CD4-positive, alpha-beta T cell treated with Interleukin-10 for 1 hour (primary cell): ENCODE data around the gene MKNK2.
"Not testable (repeated sequence)": the region's sequence is repeated elsewhere in the genome, so short reads cannot be mapped to it uniquely, and the experiment has no call there.

Experiments used
- DNase-seq: peaks from one replicate; pipeline ENCODE4 v3.0.0-alpha.2; 2020

MKNK2 gene

GRCh38 chr19:2042485-2043250, 8.4 kb downstream of the MKNK2 start:
- DNase-seq, result no peak

- DNase-seq, result peak; percentile 100
Observed at GRCh38 chr19:2041683-2042484, 9.2 kb downstream of the MKNK2 start.

DNA sequence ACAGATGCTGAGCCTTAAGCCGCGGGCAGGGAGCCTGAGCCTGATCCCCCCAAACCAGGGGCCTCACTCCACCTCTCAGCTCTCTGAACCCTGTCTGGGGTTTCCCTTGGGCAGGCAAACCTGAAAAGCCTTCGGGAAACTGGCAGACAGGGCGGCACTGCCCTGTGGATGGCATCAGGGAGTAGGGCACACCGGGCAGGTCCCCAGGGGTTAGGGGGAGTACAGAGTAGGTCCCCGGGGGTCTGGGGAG, 9.7 kb downstream of the MKNK2 start:
- DNase-seq, result no peak

DNA sequence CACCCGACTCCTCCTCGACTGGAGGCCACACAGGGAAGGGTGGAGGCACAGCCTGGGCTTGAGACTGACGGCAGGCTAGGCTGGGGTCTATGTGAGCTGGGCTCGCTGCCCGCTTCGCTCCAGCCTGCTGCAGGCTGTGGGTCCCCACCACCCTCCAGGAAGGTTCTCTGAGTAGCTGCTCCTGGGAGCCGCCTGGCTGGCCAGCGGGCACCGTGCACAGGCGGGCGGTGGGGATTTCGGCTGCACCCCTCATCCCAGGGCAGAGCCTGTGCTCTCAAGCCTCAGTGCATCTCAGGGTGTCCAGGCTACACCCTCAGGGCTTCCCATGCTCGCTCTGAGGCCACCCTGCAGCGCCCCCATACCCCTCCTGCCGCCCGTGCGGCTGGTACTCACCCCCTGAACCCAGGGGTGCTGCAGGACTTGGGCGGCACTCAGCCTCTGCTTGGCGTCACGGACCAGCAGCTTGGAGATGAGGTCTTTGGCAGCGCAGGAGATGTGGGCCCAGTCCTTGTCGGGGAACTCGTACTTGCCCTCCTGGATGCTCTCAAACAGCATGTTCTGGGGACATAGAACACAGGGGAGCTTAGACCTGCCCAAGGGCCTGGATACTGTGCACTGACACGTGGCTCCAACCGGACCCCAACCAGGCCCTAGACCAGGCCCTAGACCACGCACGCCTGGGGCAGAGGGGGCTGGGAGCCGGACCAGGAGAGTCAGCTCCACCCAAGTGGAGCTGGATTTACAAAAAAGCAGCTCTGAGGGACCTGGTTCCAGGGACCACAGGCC, 10.2 kb downstream of the MKNK2 start:
- no peak for DNase-seq

DNA sequence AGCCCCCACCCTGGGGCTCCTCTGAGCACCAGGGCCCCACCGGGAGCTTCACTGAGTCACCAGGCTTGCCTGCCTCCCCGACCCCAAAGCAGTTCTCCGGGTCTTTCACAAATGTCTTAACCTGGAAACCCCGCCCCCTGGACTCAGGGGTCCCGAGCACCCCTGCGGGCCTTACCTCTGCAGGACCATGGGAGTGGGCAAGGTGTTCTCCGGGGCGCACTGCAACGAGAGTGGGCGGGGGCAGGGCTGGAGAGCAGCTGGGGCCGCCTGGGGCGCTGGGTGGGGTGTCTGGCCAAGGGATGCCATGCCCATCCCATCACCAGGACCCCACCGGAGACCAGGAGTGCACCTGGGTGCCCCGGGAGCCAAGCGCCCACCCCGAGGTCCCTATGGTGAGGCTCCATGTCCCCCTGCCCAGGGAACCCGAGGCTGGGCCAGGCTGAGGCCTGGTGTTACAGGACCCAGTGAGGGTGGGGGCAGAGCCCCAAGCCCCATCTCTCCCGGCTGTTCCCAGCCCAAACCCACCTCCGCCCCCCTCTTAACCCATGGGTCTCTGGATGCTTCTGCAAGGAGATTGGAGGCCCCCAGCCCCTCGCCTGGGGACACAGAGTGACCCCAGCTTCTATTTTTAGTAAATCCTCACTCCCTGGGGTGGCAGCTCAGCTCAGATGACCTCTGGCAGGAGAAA, 10.9 kb downstream of the MKNK2 start:
- no peak for DNase-seq

GRCh38 chr19:2039089-2039958, 11.7 kb downstream of the MKNK2 start:
- no peak for DNase-seq

GRCh38 chr19:2038284-2039088, 12.6 kb downstream of the MKNK2 start:
- DNase-seq, result no peak

GRCh38 chr19:2037651-2038255, 13.3 kb downstream of the MKNK2 start:
- DNase-seq, result no peak

DNA sequence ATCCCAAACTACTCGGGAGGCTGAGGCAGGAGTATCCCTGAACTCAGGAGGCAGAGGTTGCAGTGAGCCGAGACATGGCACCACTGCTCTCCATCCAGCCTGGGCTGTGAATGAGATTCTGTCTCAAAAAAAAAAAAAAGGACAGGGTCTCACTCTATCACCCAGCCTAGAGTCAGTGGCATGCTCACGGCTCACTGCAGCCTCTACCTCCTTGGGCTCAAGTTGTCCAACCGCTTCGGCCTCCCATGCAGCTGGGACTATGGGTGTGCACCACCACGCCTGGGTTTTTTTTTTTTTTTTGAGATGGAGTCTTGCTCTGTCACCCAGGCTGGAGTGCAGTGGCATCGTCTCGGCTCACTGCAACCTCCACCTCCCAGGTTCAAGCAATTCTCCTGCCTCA, 14.6 kb downstream of the MKNK2 start:
- no peak for DNase-seq

DNA sequence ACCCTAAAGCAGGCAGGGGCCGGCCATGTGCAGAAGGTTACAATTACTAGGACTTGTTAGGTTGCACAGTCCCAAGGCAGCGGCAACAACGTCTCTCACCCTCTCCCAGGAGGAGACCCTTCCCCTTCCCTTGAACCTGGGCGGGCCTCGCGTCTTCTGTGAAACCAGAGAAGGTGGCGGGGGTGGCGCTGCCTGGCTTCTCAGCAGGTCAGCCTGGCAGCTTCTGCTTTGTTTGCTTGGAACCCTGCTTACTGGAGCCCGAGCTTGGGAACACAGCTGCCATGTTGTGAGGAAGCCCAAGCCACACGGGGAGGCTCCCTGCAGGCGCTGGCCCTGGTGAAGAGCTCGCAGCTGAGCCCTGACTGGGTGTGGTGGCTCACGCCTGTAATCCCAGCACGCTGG, 15.5 kb downstream of the MKNK2 start:
- no peak for DNase-seq

GRCh38 chr19:2034729-2035589, 16.1 kb downstream of the MKNK2 start:
- DNase-seq, result peak; percentile 76

DNA sequence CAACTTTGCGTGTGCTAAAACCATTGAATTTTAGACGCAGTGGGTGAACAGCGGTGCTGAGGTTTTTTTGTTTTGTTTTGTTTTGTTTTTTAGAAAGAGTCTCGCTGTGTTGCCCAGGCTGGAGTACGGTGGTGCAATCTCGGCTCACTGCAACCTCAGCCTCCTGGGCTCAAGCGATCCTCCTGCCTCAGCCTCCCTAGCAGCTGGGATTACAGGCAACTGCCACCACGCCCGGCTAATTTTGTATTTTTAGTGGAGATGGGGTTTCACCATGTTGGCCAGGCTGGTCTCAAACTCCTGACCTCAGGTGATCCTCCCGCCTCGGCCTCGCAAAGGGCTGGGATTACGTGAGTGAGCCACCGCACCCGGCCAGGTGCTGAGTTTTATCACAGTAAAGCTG, 16.8 kb downstream of the MKNK2 start:
- DNase-seq, result not testable (repeated sequence)

- DNase-seq, result no peak
Observed at GRCh38 chr19:2033825-2034159, 17.3 kb downstream of the MKNK2 start.

- DNase-seq, result no peak
Observed at GRCh38 chr19:2033115-2033824, 17.8 kb downstream of the MKNK2 start.

DNA sequence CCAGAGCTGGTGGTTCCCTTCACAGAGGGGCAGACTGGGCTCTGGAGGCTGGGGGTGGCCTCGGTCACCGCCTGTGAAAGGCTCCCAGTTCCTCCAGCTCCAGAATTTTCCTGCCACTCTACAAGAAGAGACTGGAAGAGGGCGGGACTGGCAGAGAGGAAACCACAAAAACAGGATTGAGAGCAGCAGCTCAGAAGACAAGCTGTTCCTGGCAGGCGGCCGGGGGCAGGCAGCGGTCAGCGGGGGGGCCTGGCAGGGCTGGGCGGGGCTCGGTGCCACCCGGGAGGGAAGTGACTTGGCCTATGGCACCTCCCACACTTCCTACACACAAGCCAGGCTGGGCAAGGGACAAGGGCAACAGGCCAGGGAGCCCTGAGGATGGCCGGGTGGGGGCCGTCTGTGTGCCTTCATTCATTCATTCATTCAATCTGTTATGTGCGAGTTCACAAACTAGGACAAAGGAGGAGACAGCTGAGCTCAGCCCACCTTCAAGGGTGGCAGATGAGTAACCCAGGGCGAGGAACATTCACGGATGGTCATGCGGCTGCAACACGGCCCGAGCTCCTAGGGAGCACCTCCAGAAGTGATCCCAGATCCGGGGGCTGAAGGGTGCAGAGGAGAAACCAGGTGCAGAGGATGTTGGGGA, 18.6 kb downstream of the MKNK2 start:
- peak; percentile 67 for DNase-seq

DNA sequence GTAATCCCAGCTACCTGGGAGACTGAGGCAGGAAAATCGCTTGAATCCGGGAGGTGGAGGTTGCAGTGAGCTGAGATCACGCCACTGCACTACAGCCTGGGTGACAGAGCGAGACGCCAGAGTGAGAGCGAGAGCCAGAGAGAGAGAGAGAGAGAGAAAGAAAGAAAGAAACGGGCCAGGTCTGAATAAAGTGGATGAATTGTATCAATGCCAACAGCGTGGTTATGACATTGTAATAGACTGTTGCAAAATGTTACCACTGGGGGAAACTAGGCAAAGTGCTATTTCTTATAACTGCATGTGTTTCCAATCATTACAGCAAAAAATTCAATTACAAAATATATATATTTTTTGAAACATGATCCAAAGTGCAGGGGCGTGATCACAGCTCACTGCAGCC, 23.7 kb downstream of the MKNK2 start:
- no peak for DNase-seq

- no peak for DNase-seq
Observed at GRCh38 chr19:2026770-2027169, 24.3 kb downstream of the MKNK2 start.

GRCh38 chr19:2022289-2022688, 28.8 kb downstream of the MKNK2 start:
- DNase-seq, result no peak
